Glomerular endothelial cell (primary cell): Measurements from ENCODE around the gene LRRC8C. TPM values are rescaled to one million over a fixed set of nuclear protein-coding genes. Genes with fewer than 3 reads are reported as not detected.
"Not testable (repeated sequence)": the region's sequence is repeated elsewhere in the genome, so short reads cannot be mapped to it uniquely, and the experiment has no call there.

Experiments used
- DNase-seq: peaks from one replicate; pipeline ENCODE4 v3.0.0-alpha.2; 2011; ENCODE audit warnings: low read depth, low spot score; ENCODE audit errors: extremely low read depth
- total RNA-seq: library from RNA; depleted of rRNA; stranded (reverse); fragments of >200 nt; gene quantifications from 2 replicates; pipeline ENCODE4 v1.2.3, GENCODE V29; 2015

LRRC8C gene
- total RNA-seq, 1 donor from 2014 or later = 36.6 TPM

GRCh38 chr1:89607586-89608318 is 25.2 kb upstream of the LRRC8C start:
- DNase-seq = no peak

- DNase-seq = no peak
Observed at GRCh38 chr1:89608319-89608983, 24.5 kb upstream of the LRRC8C start.

- no peak for DNase-seq
Observed at GRCh38 chr1:89608984-89609725, 23.8 kb upstream of the LRRC8C start.

- no peak for DNase-seq
Observed at GRCh38 chr1:89609781-89610456, 23.0 kb upstream of the LRRC8C start.

GRCh38 chr1:89610457-89611011 is 22.4 kb upstream of the LRRC8C start:
- DNase-seq = no peak

- DNase-seq = no peak
Observed at GRCh38 chr1:89611721-89612120, 21.2 kb upstream of the LRRC8C start.

GRCh38 chr1:89613928-89614327 is 19.0 kb upstream of the LRRC8C start:
- no peak for DNase-seq

- no peak for DNase-seq
Observed at GRCh38 chr1:89615676-89616598, 17.0 kb upstream of the LRRC8C start.

- DNase-seq = no peak
Observed at GRCh38 chr1:89616844-89617627, 15.9 kb upstream of the LRRC8C start.

- DNase-seq = no peak
Observed at GRCh38 chr1:89620664-89621063, 12.3 kb upstream of the LRRC8C start.

- no peak for DNase-seq
Observed at GRCh38 chr1:89622895-89623294, 10.0 kb upstream of the LRRC8C start.

- no peak for DNase-seq
Observed at GRCh38 chr1:89624314-89624713, 8.6 kb upstream of the LRRC8C start.

GRCh38 chr1:89624715-89625323 is 8.1 kb upstream of the LRRC8C start:
- no peak for DNase-seq

GRCh38 chr1:89627596-89627962 is 5.3 kb upstream of the LRRC8C start:
- DNase-seq = no peak

- DNase-seq = no peak
Observed at GRCh38 chr1:89629146-89629545, 3.8 kb upstream of the LRRC8C start.

- not testable (repeated sequence) for DNase-seq
Observed at GRCh38 chr1:89629600-89629999, 3.3 kb upstream of the LRRC8C start.

- no peak for DNase-seq
Observed at GRCh38 chr1:89630048-89630447, 2.9 kb upstream of the LRRC8C start.

GRCh38 chr1:89631816-89632656 is 884 bp upstream of the LRRC8C start:
- no peak for DNase-seq
